KMS-11 (cell line): ENCODE measurements around the gene MINDY1.

ENCODE experiments used
- H2AFZ ChIP-seq: fragments of 200-600 bp; sonication (generic); 2 replicates; pipeline ENCODE4 v1.6.1; 2016; ENCODE audit warnings: antibody characterized with exemption, mixed run types, low read depth
- H3K27ac ChIP-seq: fragments of 200-600 bp; sonication (generic); 2 replicates; pipeline ENCODE4 v1.6.1; 2016; ENCODE audit warnings: mild to moderate bottlenecking, mixed run types
- H3K27me3 ChIP-seq: fragments of 200-600 bp; sonication (generic); 2 replicates; pipeline ENCODE4 v1.6.1; 2017; ENCODE audit warnings: mild to moderate bottlenecking, low read depth, mixed run types, moderate library complexity; ENCODE audit not compliant: insufficient read depth
- H3K36me3 ChIP-seq: fragments of 200-600 bp; sonication (generic); 2 replicates; pipeline ENCODE4 v1.6.1; 2017; ENCODE audit warnings: mild to moderate bottlenecking, mixed run types; ENCODE audit not compliant: insufficient read depth
- H3K4me1 ChIP-seq: fragments of 200-600 bp; sonication (generic); 2 replicates; pipeline ENCODE4 v1.6.1; 2016; ENCODE audit warnings: mild to moderate bottlenecking, low read depth, mixed run types; ENCODE audit not compliant: poor library complexity, severe bottlenecking
- H3K4me2 ChIP-seq: fragments of 200-600 bp; sonication (generic); 2 replicates; pipeline ENCODE4 v1.7.0; 2016; ENCODE audit warnings: mild to moderate bottlenecking, mixed run types
- H3K4me3 ChIP-seq: fragments of 200-600 bp; sonication (generic); IDR thresholded peaks from 2 replicates; pipeline ENCODE4 v1.6.1; 2017; ENCODE audit warnings: low read depth, low read length, mixed read lengths; ENCODE audit not compliant: insufficient read depth
- H3K79me2 ChIP-seq: fragments of 200-600 bp; sonication (generic); 2 replicates; pipeline ENCODE4 v1.6.1; 2016; ENCODE audit warnings: low read depth, mixed run types; ENCODE audit not compliant: insufficient read depth
- H3K9ac ChIP-seq: fragments of 200-600 bp; sonication (generic); 2 replicates; pipeline ENCODE4 v1.6.1; 2016; ENCODE audit warnings: mild to moderate bottlenecking, mixed run types
- H4K20me1 ChIP-seq: fragments of 200-600 bp; sonication (generic); 2 replicates; pipeline ENCODE4 v1.6.1; 2016; ENCODE audit warnings: mild to moderate bottlenecking, mixed run types; ENCODE audit not compliant: insufficient read depth
- CTCF ChIP-seq: fragments of 200-600 bp; sonication (generic); conservative IDR thresholded peaks from 2 replicates; pipeline ENCODE4 v1.6.1; 2017; ENCODE audit warnings: low read depth, mild to moderate bottlenecking, antibody characterized with exemption, low read length, moderate library complexity, mixed read lengths

MINDY1 gene

GRCh38 chr1:150970808-150971582, 35.7 kb downstream of the MINDY1 start:
- peak overlapping the region; percentile 97; the same call in 1 of the 2 replicates for H3K4me2 ChIP-seq
- peaks cover 18% of the 10 kb centered on the region for H4K20me1 ChIP-seq
- H3K27ac ChIP-seq: no peak overlapping the region
- no peak overlapping the region for H3K9ac ChIP-seq
- no peak for TF ChIP-seq CTCF
- peaks cover 54% of the 10 kb centered on the region for H3K79me2 ChIP-seq
- no peak overlapping the region for H3K4me3 ChIP-seq
- H3K4me1 ChIP-seq: peaks cover 33% of the 10 kb centered on the region
- peaks cover 27% of the 10 kb centered on the region; the same call in 1 of the 2 replicates for H3K36me3 ChIP-seq
- H3K27me3 ChIP-seq: no peaks in the 10 kb centered on the region
- no peak overlapping the region for H2AFZ ChIP-seq

DNA sequence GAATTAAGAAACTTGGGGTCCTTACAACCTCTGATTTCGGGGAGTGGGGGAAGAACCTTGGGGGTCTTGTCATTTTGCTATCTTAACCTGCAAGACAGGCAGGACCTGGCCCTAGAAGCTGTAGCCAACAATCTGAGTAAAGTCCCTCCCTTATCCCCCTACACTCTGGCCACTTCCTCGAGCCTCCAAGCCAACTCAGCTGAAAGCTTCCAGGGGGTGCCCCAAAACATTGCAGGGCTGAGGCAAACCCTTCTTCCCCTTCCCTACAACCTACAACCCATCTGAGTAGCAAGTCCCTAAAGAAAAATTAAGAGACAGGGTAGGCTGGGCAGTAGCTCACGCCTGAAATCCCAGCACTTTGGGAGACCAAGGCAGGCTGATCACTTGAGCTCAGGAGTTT, 37.1 kb downstream of the MINDY1 start:
- Histone ChIP-seq H3K27me3 (no peaks in the 10 kb centered on the region), H4K20me1 (peaks cover 18% of the 10 kb centered on the region), H3K36me3 (peaks cover 39% of the 10 kb centered on the region; the same call in 1 of the 2 replicates), H3K4me3 (no peak overlapping the region), H3K4me1 (peaks cover 29% of the 10 kb centered on the region), H3K79me2 (peaks cover 54% of the 10 kb centered on the region), H3K9ac (no peak overlapping the region), H3K27ac (no peak overlapping the region), H3K4me2 (no peak overlapping the region), H2AFZ (no peak overlapping the region)
- TF ChIP-seq CTCF: no peak

GRCh38 chr1:150968491-150968890, 38.2 kb downstream of the MINDY1 start:
- peaks cover 48% of the 10 kb centered on the region for H3K79me2 ChIP-seq
- peaks cover 18% of the 10 kb centered on the region for H4K20me1 ChIP-seq
- H3K36me3 ChIP-seq: peaks cover 39% of the 10 kb centered on the region; the same call in 1 of the 2 replicates

DNA sequence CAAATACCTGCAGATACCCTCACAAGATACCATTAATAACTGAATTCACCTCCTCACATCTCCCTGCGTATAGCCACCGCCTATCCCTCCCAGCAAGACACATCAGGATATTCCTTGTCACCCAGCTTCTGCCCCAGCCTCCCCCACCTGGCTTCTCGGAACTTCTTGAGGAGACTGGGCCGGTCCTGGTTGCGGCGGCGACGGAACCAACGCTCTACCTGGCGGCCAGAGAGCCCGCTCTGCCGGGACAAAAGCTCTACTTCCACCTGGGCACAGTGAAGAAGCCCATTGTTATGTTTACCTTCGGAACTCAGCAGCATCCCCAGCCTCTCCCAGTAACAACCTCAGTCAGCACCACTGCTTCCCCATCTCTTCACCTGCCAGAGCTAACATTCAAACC, 38.8 kb downstream of the MINDY1 start:
- TF ChIP-seq CTCF: no peak
- Histone ChIP-seq H3K9ac (no peak overlapping the region), H3K4me1 (peaks cover 25% of the 10 kb centered on the region), H2AFZ (no peak overlapping the region), H3K36me3 (peaks cover 39% of the 10 kb centered on the region; the same call in 1 of the 2 replicates), H4K20me1 (peaks cover 18% of the 10 kb centered on the region), H3K4me2 (no peak overlapping the region), H3K27ac (no peak overlapping the region), H3K79me2 (peaks cover 43% of the 10 kb centered on the region), H3K4me3 (no peak overlapping the region), H3K27me3 (no peaks in the 10 kb centered on the region)

More at GRCh38 chr1:150968491-150968890, 38.2 kb downstream of the MINDY1 start:
- Histone ChIP-seq H3K27me3 (no peaks in the 10 kb centered on the region), H3K4me2 (no peak overlapping the region), H3K4me1 (peaks cover 29% of the 10 kb centered on the region), H3K27ac (no peak overlapping the region), H2AFZ (no peak overlapping the region), H3K4me3 (no peak overlapping the region), H3K9ac (no peak overlapping the region)
- no peak for TF ChIP-seq CTCF
